NCI-H524 treated with DMSO at 0.1 percent for 48 hours (cell line): ENCODE data around the gene SLC6A18.

ENCODE experiments used
- DNase-seq: peaks from one replicate; lab custom pipeline; 2025; lab: John Stamatoyannopoulos, UW

Gene SLC6A18

DNA sequence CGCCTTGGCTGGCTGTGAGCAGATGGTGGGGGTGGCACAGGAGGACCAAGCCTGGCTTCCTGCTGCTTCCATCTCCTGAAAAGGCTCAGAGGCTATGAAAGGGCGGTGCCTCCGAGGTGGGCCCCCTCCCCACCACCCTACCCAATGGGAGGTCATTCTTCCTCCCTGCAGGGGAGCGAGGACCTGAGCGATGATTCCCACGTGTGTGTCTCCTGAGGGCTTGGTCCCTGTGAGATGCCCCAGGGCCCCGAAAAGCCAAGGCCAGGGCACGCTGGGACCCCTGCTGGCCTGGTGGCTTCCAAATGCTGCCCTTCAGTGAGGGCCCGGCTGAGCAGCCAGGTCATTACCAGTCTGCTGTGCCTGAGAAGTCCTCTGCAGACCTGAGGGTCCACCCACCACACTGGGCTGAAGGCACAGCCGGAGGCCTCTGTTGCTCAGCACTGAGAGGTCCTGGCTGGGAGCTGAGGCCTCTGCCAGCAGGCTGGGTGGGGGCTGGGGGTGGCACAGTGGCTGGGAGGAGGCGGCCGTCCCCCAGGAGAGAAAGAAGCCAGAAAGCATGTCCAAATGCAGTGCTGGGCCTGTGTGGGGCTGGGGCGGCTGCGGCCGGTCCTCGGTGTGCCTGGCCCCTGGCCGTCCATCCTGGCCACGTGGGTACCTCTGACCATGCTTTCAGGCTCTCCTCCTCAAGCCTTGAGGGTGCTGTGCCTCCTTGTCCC, 37.8 kb upstream of the SLC6A18 start:
- no peak for DNase-seq

DNA sequence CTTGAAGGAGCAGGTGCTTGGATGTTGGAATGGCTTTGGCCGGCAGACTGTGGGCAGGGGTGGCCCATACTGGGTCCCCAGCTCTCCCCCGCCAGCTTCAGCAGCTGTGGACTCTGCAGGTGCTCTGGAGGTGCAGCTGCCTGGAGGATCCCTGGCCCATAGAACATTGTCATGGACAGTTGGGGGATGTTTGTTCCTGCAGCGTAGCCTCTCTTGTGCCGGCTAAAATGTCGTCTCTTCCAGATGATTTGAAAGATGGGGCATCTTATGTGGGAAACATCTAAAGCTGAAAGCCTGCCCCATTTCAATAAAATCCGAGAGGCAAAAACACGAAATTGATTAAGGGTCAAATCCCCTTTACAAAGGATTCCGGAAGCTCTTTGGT, 37.2 kb upstream of the SLC6A18 start:
- no peak for DNase-seq

GRCh38 chr5:1188464-1188863, 36.7 kb upstream of the SLC6A18 start:
- DNase-seq = no peak

GRCh38 chr5:1189269-1189668, 35.9 kb upstream of the SLC6A18 start:
- DNase-seq = no peak

DNA sequence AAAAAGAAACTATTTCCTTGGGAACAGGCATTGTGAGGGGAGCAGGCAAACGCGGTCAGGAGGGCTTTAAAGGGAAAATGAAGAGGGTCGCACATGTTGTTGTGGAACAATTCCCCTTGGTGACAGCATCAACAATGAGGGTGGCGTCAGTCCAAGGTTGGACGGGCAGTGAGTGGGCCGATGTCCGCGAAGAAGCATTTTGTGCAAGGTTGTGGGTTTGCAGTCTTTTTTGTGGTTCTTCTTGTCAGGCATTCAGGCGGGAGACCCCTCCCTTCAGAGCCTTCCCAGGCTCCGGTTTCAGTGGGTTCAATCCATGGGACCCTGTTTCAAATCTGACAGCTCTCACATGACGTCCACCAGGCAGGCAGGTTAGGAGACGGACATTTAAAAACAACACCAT, 34.9 kb upstream of the SLC6A18 start:
- DNase-seq = no peak

- no peak for DNase-seq
Measured at GRCh38 chr5:1190837-1191239, 34.3 kb upstream of the SLC6A18 start.

DNA sequence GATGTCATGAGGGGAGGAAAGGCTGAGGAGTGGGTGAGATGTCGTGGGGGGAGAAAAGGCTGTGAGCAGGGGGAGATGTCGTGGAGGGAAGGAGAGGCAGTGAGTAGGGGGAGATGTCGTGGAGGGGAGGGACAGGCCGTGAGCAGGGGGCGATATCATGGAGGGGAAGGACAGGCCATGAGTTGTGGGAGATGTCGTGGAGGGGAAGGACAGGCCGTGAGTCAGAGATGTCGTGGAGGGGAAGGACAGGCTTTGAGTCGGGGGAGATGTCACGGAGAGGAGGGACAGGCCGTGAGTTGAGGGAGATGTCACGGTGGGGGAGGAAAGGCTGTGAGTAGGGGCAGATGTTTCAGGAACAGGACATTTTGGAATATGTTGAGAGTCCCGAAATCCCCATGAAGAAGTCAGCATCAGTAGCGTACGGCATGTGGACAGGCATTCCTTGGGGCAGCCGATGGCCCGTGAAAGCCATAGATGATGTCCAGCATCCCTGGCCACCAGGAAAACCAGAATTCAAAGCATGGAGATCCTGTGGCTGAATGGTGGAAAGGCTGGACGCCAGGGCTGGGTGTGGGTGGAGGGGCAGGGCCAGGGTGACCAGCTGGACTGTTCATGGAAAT, 32.1 kb upstream of the SLC6A18 start:
- DNase-seq = no peak

GRCh38 chr5:1193591-1193985, 31.6 kb upstream of the SLC6A18 start:
- DNase-seq = no peak

DNA sequence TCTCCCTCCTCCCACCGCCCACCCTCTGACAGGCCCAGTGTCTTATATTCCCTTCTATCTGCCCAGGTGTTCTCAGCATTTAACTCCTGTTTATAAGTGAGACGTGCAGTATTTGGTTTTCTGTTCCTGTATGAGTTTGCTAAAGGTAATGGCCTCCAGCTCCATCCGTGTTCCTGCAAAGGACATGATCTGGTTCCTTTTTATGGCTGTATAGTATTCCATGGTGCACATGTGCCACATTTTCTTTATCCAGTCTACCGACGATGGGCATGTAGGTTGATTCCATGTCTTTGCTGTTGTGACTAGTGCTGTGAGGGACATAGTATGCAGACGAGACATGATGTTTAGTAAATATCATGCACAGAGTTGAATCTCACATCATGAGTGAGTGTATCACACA, 30.8 kb upstream of the SLC6A18 start:
- DNase-seq = no peak

GRCh38 chr5:1195439-1195838, 29.7 kb upstream of the SLC6A18 start:
- DNase-seq = no peak

DNA sequence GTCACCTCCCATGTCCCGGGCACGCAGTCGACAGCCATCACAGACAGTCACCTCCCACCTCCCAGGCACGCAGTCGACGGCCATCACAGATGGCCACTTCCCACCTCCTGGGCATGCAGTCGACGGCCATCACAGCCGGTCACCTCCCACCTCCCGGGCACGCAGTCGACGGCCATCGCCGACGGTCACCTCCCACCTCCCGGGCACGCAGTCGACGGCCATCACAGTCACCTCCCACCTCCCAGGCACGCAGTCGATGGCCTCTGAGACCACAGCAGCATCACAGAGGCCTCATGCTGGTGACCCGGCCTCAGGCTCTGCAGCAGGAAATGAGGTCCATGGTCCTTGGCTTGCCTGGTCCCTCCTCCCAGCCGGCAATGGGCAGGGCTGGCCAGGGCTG, 29.3 kb upstream of the SLC6A18 start:
- DNase-seq = no peak

- DNase-seq = no peak
Measured at GRCh38 chr5:1196562-1196961, 28.6 kb upstream of the SLC6A18 start.

DNA sequence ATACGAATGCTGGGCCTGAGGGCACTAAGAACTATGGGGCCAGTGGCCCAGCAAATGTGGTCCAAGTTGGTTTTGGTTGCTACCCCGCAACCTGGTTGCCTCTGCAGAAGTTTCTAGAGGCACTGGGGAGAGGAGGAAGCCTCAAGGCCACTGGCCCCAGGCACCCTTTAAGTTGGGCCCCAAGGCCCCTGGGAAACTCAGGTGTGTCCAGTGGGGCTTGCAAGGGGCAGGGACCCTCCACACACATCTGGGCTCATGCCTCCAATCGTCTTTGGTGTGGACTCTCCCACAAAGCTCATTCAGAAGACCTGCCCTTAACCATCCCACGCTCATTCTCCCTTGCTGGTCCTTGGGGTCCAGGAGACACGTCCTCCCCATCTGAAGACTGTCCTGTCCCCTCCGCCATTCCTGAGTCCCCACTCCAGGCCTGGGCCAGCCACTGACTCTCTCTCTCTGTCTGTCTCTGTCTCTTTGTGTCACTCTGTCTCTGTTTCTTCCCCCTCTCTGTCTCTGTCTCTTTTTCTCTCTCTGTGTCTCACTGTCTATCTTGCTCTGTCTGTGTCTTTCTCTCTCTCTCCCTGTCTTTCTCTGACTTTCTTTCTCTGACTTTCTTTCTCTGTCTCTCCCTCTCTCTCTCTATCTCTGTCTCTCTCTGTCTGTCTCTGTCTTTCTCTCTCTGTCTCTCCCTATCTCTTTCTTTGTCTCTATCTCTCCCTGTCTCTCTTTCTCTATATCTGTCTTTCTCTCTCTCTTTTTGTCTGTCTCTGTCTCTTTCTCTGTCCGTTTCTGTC, 27.1 kb upstream of the SLC6A18 start:
- no peak for DNase-seq

- no peak for DNase-seq
Measured at GRCh38 chr5:1199340-1199648, 25.9 kb upstream of the SLC6A18 start.

DNA sequence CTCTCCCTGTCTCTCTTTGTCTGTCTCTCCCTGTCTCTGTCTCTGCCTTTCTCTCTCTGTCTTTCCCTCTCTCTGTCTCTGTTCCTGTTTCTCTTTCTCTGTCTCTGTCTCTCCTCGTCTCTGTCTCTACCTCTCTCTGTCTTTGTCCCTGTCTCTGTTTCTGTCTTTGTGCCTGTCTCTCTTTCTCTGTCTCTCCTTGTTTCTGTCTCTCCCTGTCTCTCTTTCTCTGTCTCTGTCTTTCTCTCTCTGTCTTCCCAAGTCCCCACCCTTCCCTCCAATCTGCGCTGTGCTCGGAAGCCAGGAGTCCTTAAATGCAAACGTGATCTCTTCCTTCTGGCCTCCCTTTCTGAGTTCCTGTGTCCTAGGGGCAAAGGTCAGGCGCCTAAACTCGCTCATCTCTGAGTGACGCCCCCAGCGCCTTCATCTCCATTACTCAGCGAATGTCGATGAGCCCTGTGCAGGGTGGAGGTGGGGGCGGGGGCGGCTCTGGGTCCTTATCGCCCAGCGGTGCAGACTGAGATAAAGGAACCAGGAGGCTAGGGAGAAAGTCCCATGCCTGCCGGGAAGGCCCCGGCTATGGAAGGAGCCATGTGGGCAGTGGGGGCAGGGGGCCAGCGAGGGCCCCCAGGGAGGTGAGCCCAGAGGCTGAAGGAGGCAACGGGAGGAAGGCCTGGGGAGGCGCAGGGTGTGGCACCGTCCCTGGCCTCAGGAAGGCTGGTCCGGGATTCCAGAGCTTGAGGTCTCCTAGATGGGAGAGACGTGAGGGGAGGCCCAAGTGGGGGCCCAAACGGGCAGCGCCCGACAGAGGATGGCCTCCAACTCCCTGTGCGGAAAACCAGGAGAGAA, 25.3 kb upstream of the SLC6A18 start:
- no peak for DNase-seq

DNA sequence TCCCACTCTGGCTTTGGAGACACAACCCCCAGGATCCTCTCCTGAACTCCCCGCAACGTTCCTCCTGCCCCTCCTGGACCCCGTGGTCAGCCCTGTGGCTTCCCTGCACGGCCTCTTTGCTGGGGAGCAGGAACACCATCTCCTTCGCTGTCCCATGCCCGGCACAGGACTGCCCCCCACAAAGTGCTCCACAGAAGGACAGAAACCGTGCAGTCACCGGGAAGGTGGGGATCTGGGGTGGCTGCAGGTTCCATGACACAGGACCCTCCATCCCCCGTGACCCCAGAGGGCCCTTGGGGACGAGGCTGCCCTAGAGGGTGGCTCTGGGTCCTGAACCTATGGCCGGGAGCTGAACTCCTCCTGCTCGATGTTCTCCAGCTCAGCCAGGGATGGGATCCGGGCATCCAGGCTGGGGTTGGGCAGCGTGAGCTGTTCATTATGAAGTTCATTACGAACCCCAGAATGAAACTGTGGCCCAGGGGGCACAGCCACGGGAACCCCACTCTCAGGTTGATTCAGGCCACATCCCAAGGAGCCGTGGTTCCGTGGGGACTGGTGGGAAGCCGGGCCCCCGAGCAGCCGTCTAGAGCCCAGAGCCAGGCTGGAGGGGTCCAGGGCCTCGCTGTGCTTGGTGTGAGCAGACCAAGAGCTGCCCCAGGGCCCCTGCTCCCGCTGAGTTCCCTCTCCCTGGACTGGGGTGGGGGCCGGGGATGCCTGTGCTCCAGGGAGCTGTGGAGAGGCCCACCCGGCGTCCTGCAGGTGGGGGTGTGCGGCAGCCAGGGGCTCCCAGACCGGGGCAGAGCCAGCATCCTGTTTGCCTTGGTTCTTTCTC, 24.5 kb upstream of the SLC6A18 start:
- no peak for DNase-seq

DNA sequence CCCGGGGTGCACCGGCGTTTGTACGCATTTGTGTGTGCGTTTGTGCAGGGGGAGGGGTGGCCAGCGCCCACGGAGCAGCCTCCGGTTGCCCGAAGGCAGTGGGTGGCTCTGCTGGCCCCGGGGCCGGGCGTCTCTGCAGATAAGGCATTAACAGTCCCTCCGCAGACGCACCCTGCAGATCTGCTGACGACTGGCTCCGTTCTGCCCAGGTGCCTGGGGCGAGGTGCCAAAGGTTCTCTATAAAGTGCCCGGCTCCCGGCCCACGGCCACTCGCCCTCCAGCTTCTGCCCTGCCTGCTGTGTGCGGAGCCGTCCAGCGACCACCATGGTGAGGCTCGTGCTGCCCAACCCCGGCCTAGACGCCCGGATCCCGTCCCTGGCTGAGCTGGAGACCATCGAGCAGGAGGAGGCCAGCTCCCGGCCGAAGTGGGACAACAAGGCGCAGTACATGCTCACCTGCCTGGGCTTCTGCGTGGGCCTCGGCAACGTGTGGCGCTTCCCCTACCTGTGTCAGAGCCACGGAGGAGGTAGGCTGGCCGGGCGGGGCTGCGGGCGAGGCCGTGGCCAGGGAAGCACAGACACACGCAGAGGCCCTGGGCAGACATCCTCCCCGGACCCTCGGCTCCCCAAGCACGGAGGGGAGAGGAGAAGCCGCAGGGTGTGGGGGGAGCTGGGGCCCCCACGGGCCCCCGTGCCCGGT, 23.7 kb upstream of the SLC6A18 start, which contains the start of gene SLC6A19:
TSS of gene SLC6A19 (plus strand) at position 269 of the 699 bp plus-strand sequence. CDS start at position 325, 56 bp downstream.
- no peak for DNase-seq

DNA sequence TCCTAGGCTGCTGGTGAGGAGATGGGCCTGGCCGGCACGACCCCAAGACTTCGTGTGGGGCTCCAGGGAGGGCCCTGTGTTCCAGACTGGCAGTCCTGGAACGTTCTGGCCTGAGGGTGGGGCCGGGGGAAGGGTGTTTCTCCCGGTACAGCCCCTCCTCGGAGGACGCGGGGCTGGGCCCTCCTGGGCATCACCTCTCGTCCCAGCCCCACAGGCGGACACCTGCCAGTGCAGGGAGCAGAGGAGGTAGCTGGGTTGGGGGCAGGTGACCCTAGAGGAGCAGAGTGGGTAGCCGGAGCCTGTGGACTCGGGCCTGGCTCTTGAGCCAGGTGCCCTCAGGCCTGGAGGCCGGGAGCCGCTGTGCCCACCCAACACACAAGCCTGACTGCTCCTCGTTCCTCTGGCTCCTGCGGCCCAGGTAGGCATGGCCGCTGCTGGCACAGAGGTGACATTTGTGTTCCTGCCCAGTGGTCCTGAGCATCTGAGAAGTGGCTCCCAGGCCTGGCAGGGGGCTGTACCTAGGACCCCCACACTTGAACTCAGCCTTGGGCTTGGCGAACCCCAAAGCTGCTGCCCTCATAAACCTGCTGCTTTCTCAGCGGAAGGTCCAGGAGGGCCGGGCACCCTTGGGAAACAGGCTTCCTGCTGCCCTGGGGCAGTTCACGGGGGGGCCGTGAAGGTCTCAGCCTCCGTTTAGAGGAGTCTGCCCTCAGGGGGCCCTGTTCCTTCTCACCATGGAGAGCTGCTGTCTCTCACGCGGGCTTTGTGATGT, 23.0 kb upstream of the SLC6A18 start:
- DNase-seq = no peak

DNA sequence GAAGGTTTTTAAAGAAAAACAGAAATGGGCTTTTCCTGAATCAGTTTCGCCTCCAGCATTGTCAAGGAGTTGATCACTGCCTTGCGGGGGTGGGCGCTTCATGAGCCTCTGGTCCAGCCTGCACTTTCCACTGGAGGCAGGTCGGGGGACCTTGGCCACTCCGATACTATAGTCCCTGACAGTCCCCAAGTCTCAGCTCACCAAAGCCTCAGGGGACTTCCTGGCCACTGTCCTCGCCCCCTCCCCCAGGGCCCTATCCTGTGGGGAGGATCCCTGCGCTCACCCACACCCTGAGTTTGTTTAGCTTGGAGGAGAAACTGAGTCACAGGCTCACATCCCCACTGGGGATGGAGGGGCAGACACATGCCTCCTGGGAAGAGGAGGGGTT, 22.4 kb upstream of the SLC6A18 start:
- no peak for DNase-seq

GRCh38 chr5:1203311-1203967, 21.7 kb upstream of the SLC6A18 start:
- DNase-seq = no peak
